Endothelial cell of umbilical vein (primary cell): ENCODE data around the gene GPATCH1.
"Not testable (repeated sequence)": the region's sequence is repeated elsewhere in the genome, so short reads cannot be mapped to it uniquely, and the experiment has no call there.

ENCODE experiments used
- CTCF ChIP-seq, 2 donors: IDR thresholded peaks; 1 replicate in 1 of 2; 2 replicates in 1 of 2; pipeline ENCODE4 v1.5.1; 2011; ENCODE audit warnings: low read length in 2 of 2, mild to moderate bottlenecking in 2 of 2, moderate library complexity in 2 of 2, control low read depth in 1 of 2, inconsistent platforms in 1 of 2, low read depth in 1 of 2; ENCODE audit not compliant: insufficient read depth in 1 of 2; ENCODE audit errors: extremely low read depth in 1 of 2
- EZH2 ChIP-seq: IDR thresholded peaks from 2 replicates; pipeline ENCODE4 v1.6.1; 2012; ENCODE audit warnings: borderline replicate concordance, low read depth, mild to moderate bottlenecking, moderate library complexity, low read length, inconsistent platforms; ENCODE audit not compliant: severe bottlenecking
- FOS ChIP-seq: IDR thresholded peaks from 2 replicates; pipeline ENCODE4 v1.6.1; 2011; ENCODE audit warnings: mild to moderate bottlenecking, low read length, moderate library complexity, borderline replicate concordance; ENCODE audit not compliant: insufficient read depth
- JUN ChIP-seq: IDR thresholded peaks from 2 replicates; pipeline ENCODE4 v1.6.1; 2011; ENCODE audit warnings: borderline replicate concordance, low read depth; ENCODE audit not compliant: insufficient read length, insufficient read depth
- MAX ChIP-seq: IDR thresholded peaks from 2 replicates; pipeline ENCODE4 v1.6.1; 2011; ENCODE audit not compliant: insufficient read depth, insufficient read length
- MYC ChIP-seq: IDR thresholded peaks from one replicate; pipeline ENCODE4 v1.6.1; 2011; ENCODE audit warnings: mild to moderate bottlenecking, low read depth, low read length
- POLR2A ChIP-seq: IDR thresholded peaks from 2 replicates; pipeline ENCODE4 v1.6.1; 2012; ENCODE audit warnings: low read depth, mild to moderate bottlenecking, control low read depth, low read length
- POLR2AphosphoS5 ChIP-seq: IDR thresholded peaks from 2 replicates; pipeline ENCODE4 v1.6.1; 2012; ENCODE audit warnings: low read depth, mild to moderate bottlenecking, control low read depth, low read length, moderate library complexity; ENCODE audit not compliant: insufficient read depth

GRCh38 chr19:33036370-33037167, 44.4 kb upstream of the GPATCH1 start:
- TF ChIP-seq POLR2AphosphoS5; POLR2A; CTCF (IDR thresholded peaks at IDR 0.05; ENCODE audit: extremely low read depth in 1 of 2, insufficient read depth in 1 of 2, low read depth in 1 of 2, low read length in 2 of 2); MYC; MAX; EZH2; FOS; JUN: not testable (repeated sequence)
